Caki2 (cell line): ENCODE measurements around the gene EMP3. TPM values are rescaled to one million over a fixed set of nuclear protein-coding genes. Genes with fewer than 3 reads are reported as not detected.
"Not testable (repeated sequence)": the region's sequence is repeated elsewhere in the genome, so short reads cannot be mapped to it uniquely, and the experiment has no call there.

Experiments
- DNase-seq: peaks from one replicate; pipeline ENCODE4 v3.0.0-alpha.2; 2015; ENCODE audit warnings: low read depth
- in situ Hi-C: cut with HindIII; loops from 2 replicates; pipeline ENCODE4 v1.10.0; 2016; ENCODE audit warnings: low sequenced_read_pairs, low pct_unique_long_range_greater_than_20kb, mixed read lengths
- total RNA-seq: library from RNA; depleted of rRNA; stranded (reverse); fragments of >200 nt; shearing (Covaris generic); gene quantifications from 2 replicates; pipeline ENCODE4 v1.2.3, GENCODE V29; 2014; ENCODE audit warnings: low replicate concordance; rRNA removed

Gene EMP3
- total RNA-seq, 1 experiment from 2014 or later: 124 TPM

GRCh38 chr19:48364598-48365348 lies 39.4 kb downstream of the EMP3 start:
- in situ Hi-C loops: no loop called here
- no peak for DNase-seq

GRCh38 chr19:48365602-48366001 lies 40.2 kb downstream of the EMP3 start:
- no peak for DNase-seq
- in situ Hi-C loops: no loop called here

GRCh38 chr19:48367855-48368254 lies 42.5 kb downstream of the EMP3 start:
- no peak for DNase-seq
- in situ Hi-C loops: no loop called here

GRCh38 chr19:48368936-48369335 lies 43.6 kb downstream of the EMP3 start:
- in situ Hi-C loops: no loop called here
- DNase-seq: no peak

- DNase-seq: no peak
- in situ Hi-C loops: no loop called here
These were observed 45.6 kb downstream of the EMP3 start for GRCh38 chr19:48370955-48371354.

GRCh38 chr19:48371367-48371766 lies 46.0 kb downstream of the EMP3 start:
- no peak for DNase-seq
- in situ Hi-C loops: no loop called here

- in situ Hi-C loops, DNase-seq: not testable (repeated sequence)
These were observed 46.4 kb downstream of the EMP3 start for GRCh38 chr19:48371771-48372170.

GRCh38 chr19:48372904-48373303 lies 47.6 kb downstream of the EMP3 start:
- no peak for DNase-seq
- in situ Hi-C loops: no loop called here

- in situ Hi-C loops: no loop called here
- DNase-seq: no peak
These were observed 48.2 kb downstream of the EMP3 start for GRCh38 chr19:48373567-48373966.

- DNase-seq: no peak
- in situ Hi-C loops: no loop called here
These were observed 52.8 kb downstream of the EMP3 start for GRCh38 chr19:48378194-48378570.

GRCh38 chr19:48379058-48379457 lies 53.7 kb downstream of the EMP3 start:
- peak; percentile 26 for DNase-seq
- in situ Hi-C loops: no loop called here

Other genes with a start within 250 kb of the EMP3 start
- 19.9 and 22.9 TPM in 2 replicates for gene PLA2G4C, start 214.7 kb upstream of the EMP3 start, total RNA-seq
- gene LIG1, start 155.2 kb upstream of the EMP3 start, total RNA-seq: 131 and 146 TPM in 2 replicates
- gene ZSWIM9, start 154.9 kb upstream of the EMP3 start, total RNA-seq: 0.96 and 7.0 TPM in 2 replicates
- 11.5 and 13.5 TPM in 2 replicates for gene CARD8, start 69.6 kb upstream of the EMP3 start, total RNA-seq
- gene ZNF114, start 55.5 kb upstream of the EMP3 start, total RNA-seq: 7.1 and 7.9 TPM in 2 replicates
- 7.6 and 12.2 TPM in 2 replicates for gene TMEM143, start 38.4 kb downstream of the EMP3 start, total RNA-seq
- 0.20 TPM in 1 of 2 replicates, not detected in the other for gene SYNGR4, start 38.8 kb downstream of the EMP3 start, total RNA-seq
- gene KDELR1, start 66.0 kb downstream of the EMP3 start, total RNA-seq: 119 and 155 TPM in 2 replicates
- gene GRIN2D, start 68.1 kb downstream of the EMP3 start, total RNA-seq: 0.34 TPM in 1 of 2 replicates, not detected in the other
- 89.6 and 91.1 TPM in 2 replicates for gene GRWD1, start 120.4 kb downstream of the EMP3 start, total RNA-seq
- 0.37 and 0.78 TPM in 2 replicates for gene KCNJ14, start 130.0 kb downstream of the EMP3 start, total RNA-seq
- 121 and 164 TPM in 2 replicates for gene CYTH2, start 143.8 kb downstream of the EMP3 start, total RNA-seq
- gene LMTK3, start 186.3 kb downstream of the EMP3 start, total RNA-seq: 4.2 and 10.5 TPM in 2 replicates
- 0.20 TPM in 1 of 2 replicates, not detected in the other for gene SULT2B1, start 226.6 kb downstream of the EMP3 start, total RNA-seq